Measurements from ENCODE around the gene HEXIM2. TPM values are rescaled to one million over a fixed set of nuclear protein-coding genes. Genes with fewer than 3 reads are reported as not detected.

HEXIM2 gene
- total and polyA plus RNA-seq, 4 donors = 4.3 to 10.6 (median 7.1) TPM

- no peak for ATAC-seq (ENCODE audit: insufficient read depth, low FRiP score)
These were observed 17.3 kb upstream of the HEXIM2 start for GRCh38 chr17:45144199-45145034.

DNA sequence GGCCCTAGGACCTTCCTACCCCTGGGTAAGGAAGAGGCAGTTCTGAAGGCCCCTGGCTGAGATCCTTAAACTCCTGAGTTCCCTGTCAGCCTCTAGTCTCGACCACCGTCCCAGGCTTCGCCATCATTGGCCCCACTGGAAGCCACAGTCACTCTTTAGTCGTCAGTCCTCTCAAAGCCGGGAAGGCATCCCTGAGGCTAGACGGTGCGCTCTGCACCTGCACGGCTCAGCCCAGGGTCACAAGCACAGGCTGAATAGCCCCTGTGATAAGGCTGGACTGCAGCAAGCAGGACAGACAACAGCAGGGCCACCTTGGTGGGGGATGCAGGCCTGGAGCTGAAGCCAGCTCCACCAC, 16.7 kb upstream of the HEXIM2 start:
- Histone ChIP-seq H3K4me3 (no peak overlapping the region), H3K9me3 (ENCODE audit: control insufficient read depth in 4 of 4, insufficient read depth in 3 of 4, low read length in 3 of 4) (no peaks in the 10 kb centered on the region), H3K4me1 (ENCODE audit: control insufficient read depth in 5 of 5, insufficient read depth in 5 of 5, low read length in 5 of 5) (peaks cover 0 to 30% (median 5%) of the 10 kb centered on the region in 5 donors), H3K27me3 (ENCODE audit: control insufficient read depth in 3 of 3, insufficient read depth in 3 of 3, low read length in 2 of 3) (no peaks in the 10 kb centered on the region), H3K36me3 (ENCODE audit: control insufficient read depth in 4 of 4, insufficient read depth in 4 of 4, low read length in 4 of 4) (peaks cover 0 to 9% (median 0%) of the 10 kb centered on the region in 4 donors), H3K9ac (ENCODE audit: insufficient read depth in 1 of 2, low read length in 2 of 2) (no peak overlapping the region), H3K27ac (ENCODE audit: low read depth in 1 of 2, low read length in 1 of 2) (peak overlapping the region; percentile 82 to 88)
- WGBS, 2 donors = 78 to 84% methylated on average over 8 of the region's 8 CpGs
- TF ChIP-seq, protein P1, sequence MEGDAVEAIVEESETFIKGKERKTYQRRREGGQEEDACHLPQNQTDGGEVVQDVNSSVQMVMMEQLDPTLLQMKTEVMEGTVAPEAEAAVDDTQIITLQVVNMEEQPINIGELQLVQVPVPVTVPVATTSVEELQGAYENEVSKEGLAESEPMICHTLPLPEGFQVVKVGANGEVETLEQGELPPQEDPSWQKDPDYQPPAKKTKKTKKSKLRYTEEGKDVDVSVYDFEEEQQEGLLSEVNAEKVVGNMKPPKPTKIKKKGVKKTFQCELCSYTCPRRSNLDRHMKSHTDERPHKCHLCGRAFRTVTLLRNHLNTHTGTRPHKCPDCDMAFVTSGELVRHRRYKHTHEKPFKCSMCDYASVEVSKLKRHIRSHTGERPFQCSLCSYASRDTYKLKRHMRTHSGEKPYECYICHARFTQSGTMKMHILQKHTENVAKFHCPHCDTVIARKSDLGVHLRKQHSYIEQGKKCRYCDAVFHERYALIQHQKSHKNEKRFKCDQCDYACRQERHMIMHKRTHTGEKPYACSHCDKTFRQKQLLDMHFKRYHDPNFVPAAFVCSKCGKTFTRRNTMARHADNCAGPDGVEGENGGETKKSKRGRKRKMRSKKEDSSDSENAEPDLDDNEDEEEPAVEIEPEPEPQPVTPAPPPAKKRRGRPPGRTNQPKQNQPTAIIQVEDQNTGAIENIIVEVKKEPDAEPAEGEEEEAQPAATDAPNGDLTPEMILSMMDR (IDR thresholded peaks at IDR 0.05; ENCODE audit: control extremely low read depth, extremely low read depth) = no peak
- DNase-seq = no peak
- no peak for ATAC-seq (ENCODE audit: insufficient read depth, low FRiP score)

More at GRCh38 chr17:45144199-45145034, 17.3 kb upstream of the HEXIM2 start:
- Histone ChIP-seq H3K27ac (ENCODE audit: low read depth in 1 of 2, low read length in 1 of 2) (peak overlapping the region; percentile 82 to 88), H3K9ac (ENCODE audit: insufficient read depth in 1 of 2, low read length in 2 of 2) (no peak overlapping the region), H3K4me3 (no peak overlapping the region), H3K9me3 (ENCODE audit: control insufficient read depth in 4 of 4, insufficient read depth in 3 of 4, low read length in 3 of 4) (no peaks in the 10 kb centered on the region), H3K36me3 (ENCODE audit: control insufficient read depth in 4 of 4, insufficient read depth in 4 of 4, low read length in 4 of 4) (peaks cover 0 to 3% (median under 1%) of the 10 kb centered on the region in 4 donors), H3K27me3 (ENCODE audit: control insufficient read depth in 3 of 3, insufficient read depth in 3 of 3, low read length in 2 of 3) (no peaks in the 10 kb centered on the region), H3K4me1 (ENCODE audit: control insufficient read depth in 5 of 5, insufficient read depth in 5 of 5, low read length in 5 of 5) (peaks cover 0 to 30% (median 5%) of the 10 kb centered on the region in 5 donors)
- WGBS, 2 donors = 16 to 20% methylated on average over 48 to 71 of the region's 71 CpGs
- TF ChIP-seq, protein P1 (IDR thresholded peaks at IDR 0.05; ENCODE audit: control extremely low read depth, extremely low read depth) = no peak
- DNase-seq = peak; percentile 80 to 89 (median 84)

DNA sequence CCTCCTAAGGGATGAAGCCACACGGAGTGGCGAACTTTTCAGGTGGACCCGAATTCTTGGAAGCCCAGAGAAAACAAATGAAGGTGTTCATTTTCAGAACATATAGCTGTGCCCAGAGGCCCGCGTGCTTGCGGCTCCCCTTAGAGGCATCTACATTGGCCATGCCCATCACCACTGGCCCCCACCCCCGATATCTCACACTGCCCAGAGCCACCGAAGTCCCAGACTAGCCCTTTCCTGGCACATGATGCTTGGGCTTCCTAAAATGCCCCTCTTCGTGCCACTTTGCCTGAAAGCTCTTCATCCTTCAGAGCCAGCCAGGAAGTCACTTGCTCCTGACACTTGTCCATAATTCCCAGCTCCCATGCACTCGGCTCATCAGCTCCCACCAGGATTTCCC, 15.5 kb upstream of the HEXIM2 start:
- DNase-seq (no peak), ATAC-seq (ENCODE audit: insufficient read depth, low FRiP score) (no peak)
- TF ChIP-seq, protein P1 (IDR thresholded peaks at IDR 0.05; ENCODE audit: control extremely low read depth, extremely low read depth) = no peak
- WGBS, 2 donors = 88 to 89% methylated on average over 10 of the region's 10 CpGs
- H3K36me3 ChIP-seq (ENCODE audit: control insufficient read depth in 4 of 4, insufficient read depth in 4 of 4, low read length in 4 of 4) = peaks cover 0 to 9% (median 0%) of the 10 kb centered on the region in 4 donors
- H3K9ac ChIP-seq (ENCODE audit: insufficient read depth in 1 of 2, low read length in 2 of 2) = no peak overlapping the region
- H3K27ac ChIP-seq (ENCODE audit: low read depth in 1 of 2, low read length in 1 of 2) = peak overlapping the region in 1 of 2 donors; percentile 70
- no peaks in the 10 kb centered on the region for H3K27me3 ChIP-seq (ENCODE audit: control insufficient read depth in 3 of 3, insufficient read depth in 3 of 3, low read length in 2 of 3)
- no peaks in the 10 kb centered on the region for H3K9me3 ChIP-seq (ENCODE audit: control insufficient read depth in 4 of 4, insufficient read depth in 3 of 4, low read length in 3 of 4)
- no peak overlapping the region for H3K4me3 ChIP-seq
- peaks cover 1 to 40% (median 6%) of the 10 kb centered on the region in 5 donors for H3K4me1 ChIP-seq (ENCODE audit: control insufficient read depth in 5 of 5, insufficient read depth in 5 of 5, low read length in 5 of 5)

Measured in lung (tissue), 12 donors.